Gastrocnemius medialis (tissue), 4 donors: ENCODE data around the gene ISLR. TPM values are rescaled to one million over a fixed set of nuclear protein-coding genes. Genes with fewer than 3 reads are reported as not detected.

Experiments
- ATAC-seq, 2 donors: fragments of 150-250 bp; one replicate each; pipeline ENCODE4 v1.9.1; 2016
- DNase-seq, 2 donors: peaks; one replicate each; pipeline ENCODE4 v3.0.0-alpha.2; 2019
- H3K27ac ChIP-seq, 4 donors: fragments of 200-600 bp; sonication (generic); 1 replicate in 1 of 4; 2 replicates in 3 of 4; pipeline ENCODE4 v1.5.1; 2016 to 2018; ENCODE audit warnings: mild to moderate bottlenecking in 2 of 4, moderate library complexity in 1 of 4
- H3K27me3 ChIP-seq, 3 donors: fragments of 200-600 bp; sonication (generic) in 2 of 3; 1 replicate in 1 of 3; 2 replicates in 2 of 3; pipeline versions ENCODE4 v1.5.1 to v1.6.0; 2016 to 2019; ENCODE audit warnings: mild to moderate bottlenecking in 1 of 3, moderate library complexity in 1 of 3
- H3K36me3 ChIP-seq, 2 donors: fragments of 200-600 bp; sonication (generic) in 1 of 2; one replicate each; pipeline ENCODE4 v1.5.1; 2017 to 2018
- H3K4me1 ChIP-seq, 2 donors: fragments of 200-600 bp; sonication (generic) in 1 of 2; one replicate each; pipeline ENCODE4 v1.5.1; 2016 to 2017; ENCODE audit warnings: mild to moderate bottlenecking in 2 of 2
- H3K4me3 ChIP-seq, 4 donors: fragments of 200-600 bp; sonication (generic) in 3 of 4; 1 replicate in 1 of 4; 2 replicates in 3 of 4; pipeline ENCODE4 v1.5.1; 2016 to 2019; ENCODE audit warnings: mild to moderate bottlenecking in 2 of 4
- H3K9me3 ChIP-seq, 3 donors: fragments of 200-600 bp; sonication (generic) in 2 of 3; 1 replicate in 1 of 3; 2 replicates in 2 of 3; pipeline ENCODE4 v1.5.1; 2016 to 2019
- CTCF ChIP-seq, 5 experiments: fragments of 450-650 bp in 3 of 5; fragments of 200-600 bp in 2 of 5; sonication (generic) in 2 of 5; IDR thresholded peaks in 4 of 5; conservative IDR thresholded peaks in 1 of 5; 1 replicate in 4 of 5; 2 replicates in 1 of 5; pipeline ENCODE4 v1.5.1; 2016 to 2019; ENCODE audit warnings: antibody characterized with exemption in 5 of 5, mild to moderate bottlenecking in 3 of 5, moderate library complexity in 3 of 5
- POLR2A ChIP-seq, 2 donors: fragments of 450-650 bp; IDR thresholded peaks; one replicate each; pipeline ENCODE4 v1.6.1; 2017; ENCODE audit warnings: antibody characterized with exemption in 2 of 2, mild to moderate bottlenecking in 2 of 2, moderate library complexity in 2 of 2
- in situ Hi-C, 4 donors: fragments of 200-750 bp; cut with MboI; loops; one replicate each; pipeline versions ENCODE4 v1.15.0 to v1.8.0; 2017; ENCODE audit warnings: low sequenced_read_pairs in 4 of 4
- intact Hi-C: fragments of 100-400 bp; cut with DNase I; formaldehyde crosslinking; loops from one replicate; pipeline ENCODE4 v1.15.1; 2023; ENCODE audit warnings: low total_unique reads
- total RNA-seq, 4 donors: library from RNA; depleted of rRNA; stranded (reverse); fragments of >200 nt; gene quantifications; one replicate each; pipeline versions ENCODE4 v1.1.0 to v1.2.3, GENCODE V29; 2016

ISLR gene
- total RNA-seq, 4 donors from 2014 or later: 5.9 to 29.4 (median 25.9) TPM

- no peaks in the 10 kb centered on the region for H3K27me3 ChIP-seq
- in situ Hi-C loops (no loop called here), intact Hi-C loops (no loop called here)
- no peak overlapping the region for H3K27ac ChIP-seq
- ATAC-seq: no peak
- H3K36me3 ChIP-seq: no peaks in the 10 kb centered on the region
- H3K4me1 ChIP-seq: peaks cover 9 to 23% of the 10 kb centered on the region in 2 donors
- H3K9me3 ChIP-seq: no peaks in the 10 kb centered on the region
- TF ChIP-seq CTCF (IDR thresholded peaks at IDR 0.05 in 4 of 5, conservative IDR thresholded peaks at IDR 0.05 in 1 of 5): no peak
- no peak for TF ChIP-seq POLR2A (IDR thresholded peaks at IDR 0.05)
- no peak for DNase-seq
- peak overlapping the region in 1 of 4 donors; percentile 33 for H3K4me3 ChIP-seq
Measured at GRCh38 chr15:74175271-74176191, 2.0 kb downstream of the ISLR start.

- Histone ChIP-seq H3K4me3 (no peak overlapping the region), H3K36me3 (no peaks in the 10 kb centered on the region), H3K4me1 (peaks cover 9 to 23% of the 10 kb centered on the region in 2 donors), H3K9me3 (no peaks in the 10 kb centered on the region), H3K27me3 (no peaks in the 10 kb centered on the region), H3K27ac (no peak overlapping the region)
- ATAC-seq (no peak), DNase-seq (no peak)
- in situ Hi-C loops: no loop called here
- TF ChIP-seq CTCF (IDR thresholded peaks at IDR 0.05 in 4 of 5, conservative IDR thresholded peaks at IDR 0.05 in 1 of 5) (no peak), POLR2A (IDR thresholded peaks at IDR 0.05) (no peak)
- intact Hi-C loops: no loop called here
Measured at GRCh38 chr15:74176262-74177214, 3.0 kb downstream of the ISLR start.

GRCh38 chr15:74178326-74179100, 5.0 kb downstream of the ISLR start:
- in situ Hi-C loops: no loop called here
- intact Hi-C loops: no loop called here
- no peaks in the 10 kb centered on the region for H3K36me3 ChIP-seq
- DNase-seq (no peak), ATAC-seq (no peak)
- H3K9me3 ChIP-seq: no peaks in the 10 kb centered on the region
- peaks cover 9 to 23% of the 10 kb centered on the region in 2 donors for H3K4me1 ChIP-seq
- no peaks in the 10 kb centered on the region for H3K27me3 ChIP-seq
- H3K27ac ChIP-seq: peak overlapping the region in 3 of 4 donors; percentile 34 to 55 (median 45)
- no peak overlapping the region for H3K4me3 ChIP-seq
- TF ChIP-seq CTCF (IDR thresholded peaks at IDR 0.05 in 4 of 5, conservative IDR thresholded peaks at IDR 0.05 in 1 of 5) (no peak), POLR2A (IDR thresholded peaks at IDR 0.05) (no peak)

GRCh38 chr15:74179101-74179841, 5.8 kb downstream of the ISLR start:
- Histone ChIP-seq H3K4me3 (no peak overlapping the region), H3K9me3 (no peaks in the 10 kb centered on the region), H3K27ac (peak overlapping the region in 3 of 4 donors; percentile 34 to 55 (median 50)), H3K27me3 (no peaks in the 10 kb centered on the region), H3K36me3 (no peaks in the 10 kb centered on the region), H3K4me1 (peaks cover 9 to 23% of the 10 kb centered on the region in 2 donors)
- intact Hi-C loops (no loop called here), in situ Hi-C loops (no loop called here)
- TF ChIP-seq POLR2A (IDR thresholded peaks at IDR 0.05): no peak
- DNase-seq (peak in 1 of 2 donors; percentile 65), ATAC-seq (peak; percentile 70 to 78)
